GM23338 (cell line): ENCODE measurements around the gene CCDC170. TPM values are rescaled to one million over a fixed set of nuclear protein-coding genes. Genes with fewer than 3 reads are reported as not detected.

Source experiments
- ATAC-seq: fragments of 200-7000 bp; cut with Tn5 transposase; 3 replicates; pipeline ENCODE4 v1.9.1; 2020
- DNase-seq: peaks from one replicate; pipeline ENCODE4 v3.0.0-alpha.2; 2015; ENCODE audit warnings: low spot score
- H2AFZ ChIP-seq: fragments of 200-600 bp; sonication (generic); 2 replicates; pipeline ENCODE4 v1.8.0; 2016; ENCODE audit warnings: antibody characterized with exemption, mild to moderate bottlenecking, moderate library complexity
- H3F3A ChIP-seq: fragments of 200-600 bp; sonication (generic); replicated peaks from 2 replicates; pipeline ENCODE4 v1.8.0; 2017; ENCODE audit warnings: antibody characterized with exemption, mixed run types, low read depth
- H3K27ac ChIP-seq: fragments of 200-600 bp; sonication (generic); 2 replicates; pipeline ENCODE4 v1.6.1; 2016; ENCODE audit warnings: low read depth
- H3K27me3 ChIP-seq: fragments of 200-600 bp; sonication (generic); 2 replicates; pipeline ENCODE4 v1.8.0; 2016; ENCODE audit warnings: mild to moderate bottlenecking, mixed run types, moderate library complexity; ENCODE audit not compliant: insufficient read depth
- H3K36me3 ChIP-seq: fragments of 200-600 bp; sonication (generic); 2 replicates; pipeline ENCODE4 v1.8.0; 2016; ENCODE audit warnings: mild to moderate bottlenecking; ENCODE audit not compliant: insufficient read depth
- H3K4me1 ChIP-seq: fragments of 200-600 bp; sonication (generic); 2 replicates; pipeline ENCODE4 v1.8.0; 2016; ENCODE audit warnings: mild to moderate bottlenecking, moderate library complexity; ENCODE audit not compliant: insufficient read depth
- H3K4me2 ChIP-seq: fragments of 200-600 bp; sonication (generic); 2 replicates; pipeline ENCODE4 v1.7.1; 2017; ENCODE audit warnings: mixed run types
- H3K4me3 ChIP-seq: fragments of 200-600 bp; sonication (generic); 2 replicates; pipeline ENCODE4 v1.6.1; 2016; ENCODE audit warnings: mixed run types
- H3K79me2 ChIP-seq: fragments of 200-600 bp; sonication (generic); replicated peaks from 2 replicates; pipeline ENCODE4 v1.8.0; 2017; ENCODE audit warnings: mild to moderate bottlenecking; ENCODE audit not compliant: insufficient read depth
- H3K9me2 ChIP-seq: fragments of 200-600 bp; sonication (generic); 2 replicates; pipeline ENCODE4 v1.8.0; 2017; ENCODE audit not compliant: insufficient read depth
- H4K20me1 ChIP-seq: fragments of 200-600 bp; sonication (generic); replicated peaks from 2 replicates; pipeline ENCODE4 v1.8.0; 2017; ENCODE audit warnings: mild to moderate bottlenecking; ENCODE audit not compliant: insufficient read depth
- H3K27ac Mint-ChIP-seq: 2 replicates; pipeline ENCODE4 v1.8.0; 2020; ENCODE audit warnings: inconsistent platforms, mild to moderate bottlenecking, moderate library complexity, mixed read lengths
- H3K27me3 Mint-ChIP-seq: 3 replicates; pipeline ENCODE4 v1.8.0; 2022; ENCODE audit warnings: low read depth, mild to moderate bottlenecking, moderate library complexity, mixed read lengths, inconsistent platforms; ENCODE audit not compliant: insufficient read depth, poor library complexity
- H3K36me3 Mint-ChIP-seq: 3 replicates; pipeline ENCODE4 v1.8.0; 2021; ENCODE audit warnings: low read depth, mild to moderate bottlenecking, inconsistent platforms, moderate library complexity, mixed read lengths
- H3K4me1 Mint-ChIP-seq: 3 replicates; pipeline ENCODE4 v1.8.0; 2020; ENCODE audit warnings: mild to moderate bottlenecking, inconsistent platforms, mixed read lengths
- H3K4me3 Mint-ChIP-seq: 3 replicates; pipeline ENCODE4 v1.8.0; 2021; ENCODE audit warnings: moderate library complexity, mild to moderate bottlenecking, inconsistent platforms, mixed read lengths
- H3K9me3 Mint-ChIP-seq: 3 replicates; pipeline ENCODE4 v1.8.0; 2020; ENCODE audit warnings: moderate library complexity, mild to moderate bottlenecking, inconsistent platforms, mixed read lengths
- CREB1 ChIP-seq: fragments of 250-450 bp; sonication (Bioruptor Pico); IDR thresholded peaks from 2 replicates; pipeline ENCODE4 v1.5.0; 2020; ENCODE audit warnings: low read depth, mild to moderate bottlenecking, moderate library complexity
- CTCF ChIP-seq, 2 experiments: fragments of 200-600 bp in 1 of 2; sonication (generic) in 1 of 2; conservative IDR thresholded peaks; 2 replicates each; pipeline versions ENCODE4 v1.5.1 to v1.6.1; 2016 to 2017; ENCODE audit warnings: antibody characterized with exemption in 2 of 2, low read depth in 2 of 2, mild to moderate bottlenecking in 2 of 2, moderate library complexity in 1 of 2
- ETS1 ChIP-seq: IDR thresholded peaks from 2 replicates; pipeline ENCODE4 v1.6.1; 2016; ENCODE audit warnings: antibody characterized with exemption
- EZH2 ChIP-seq: fragments of 200-600 bp; sonication (generic); IDR thresholded peaks from one replicate; pipeline ENCODE4 v1.8.0; 2017; ENCODE audit warnings: antibody characterized with exemption, mild to moderate bottlenecking, low read depth; ENCODE audit not compliant: unreplicated experiment
- EZH2phosphoT487 ChIP-seq: fragments of 200-600 bp; sonication (generic); IDR thresholded peaks from one replicate; pipeline ENCODE4 v1.8.1; 2018; ENCODE audit warnings: antibody characterized with exemption; ENCODE audit not compliant: unreplicated experiment
- JUNB ChIP-seq: IDR thresholded peaks from one replicate; pipeline ENCODE4 v1.6.1; 2016; ENCODE audit warnings: antibody characterized with exemption; ENCODE audit not compliant: unreplicated experiment
- NANOG ChIP-seq: IDR thresholded peaks from 2 replicates; pipeline ENCODE4 v1.6.1; 2016; ENCODE audit warnings: antibody characterized with exemption, borderline replicate concordance
- POLR2AphosphoS5 ChIP-seq: IDR thresholded peaks from 2 replicates; pipeline ENCODE4 v1.6.1; 2016; ENCODE audit warnings: antibody characterized with exemption, low read depth
- REST ChIP-seq: IDR thresholded peaks from one replicate; pipeline ENCODE4 v1.6.1; 2018; ENCODE audit warnings: antibody characterized with exemption; ENCODE audit not compliant: unreplicated experiment
- STAT1 ChIP-seq: IDR thresholded peaks from one replicate; pipeline ENCODE4 v1.6.1; 2016; ENCODE audit warnings: antibody characterized with exemption; ENCODE audit not compliant: unreplicated experiment
- ZNF114 ChIP-seq: fragments of 250-450 bp; sonication (Bioruptor Pico); IDR thresholded peaks from 2 replicates; pipeline ENCODE4 v1.5.0; 2020; ENCODE audit warnings: mild to moderate bottlenecking, moderate library complexity
- ZNF331 ChIP-seq: fragments of 250-450 bp; sonication (Bioruptor Pico); IDR thresholded peaks from 2 replicates; pipeline ENCODE4 v1.5.0; 2020; ENCODE audit warnings: low read depth, mild to moderate bottlenecking, moderate library complexity
- ZNF462 ChIP-seq: fragments of 250-450 bp; sonication (Bioruptor Pico); IDR thresholded peaks from 2 replicates; pipeline ENCODE4 v1.5.0; 2020; ENCODE audit warnings: mild to moderate bottlenecking, moderate library complexity
- polyA plus RNA-seq: library from polyadenylated mRNA; unstranded; fragments of >200 nt; fragmentation: Nextera tagmentation; extraction: Ambion mirVana; gene quantifications from 2 replicates; pipeline ENCODE4 v1.2.1, GENCODE V29; 2016
- total RNA-seq: library from RNA; depleted of rRNA; stranded (reverse); fragments of >200 nt; shearing (Covaris generic); gene quantifications from 2 replicates; pipeline ENCODE4 v1.2.3, GENCODE V29; 2014

CCDC170 gene
- total and polyA plus RNA-seq, 2 experiments from 2014 or later = 0.18 TPM; not detected in 1

GRCh38 chr6:151629791-151630190 lies 136.0 kb downstream of the CCDC170 start:
- no peak for DNase-seq
- peak overlapping the region; percentile 97 for H2AFZ ChIP-seq
- Mint-ChIP-seq H3K27me3 (no peaks in the 10 kb centered on the region), H3K27ac (peak overlapping the region; percentile 74; the same call in 1 of the 2 replicates), H3K9me3 (no peaks in the 10 kb centered on the region; the same call in 2 of the 3 replicates), H3K36me3 (no peaks in the 10 kb centered on the region), H3K4me3 (no peak overlapping the region), H3K4me1 (peaks cover 20% of the 10 kb centered on the region)
- no peaks in the 10 kb centered on the region for H3K79me2 ChIP-seq
- no peaks in the 10 kb centered on the region for H3K9me2 ChIP-seq
- no peaks in the 10 kb centered on the region for H4K20me1 ChIP-seq
- H3K4me1 ChIP-seq = peaks cover 20% of the 10 kb centered on the region; the same call in 1 of the 2 replicates
- peak; percentile 38; the same call in 2 of the 3 replicates for ATAC-seq
- no peaks in the 10 kb centered on the region for H3K27me3 ChIP-seq
- no peak for TF ChIP-seq STAT1
- TF ChIP-seq EZH2phosphoT487 = no peak
- no peak for TF ChIP-seq ETS1
- TF ChIP-seq NANOG = no peak
- no peak for TF ChIP-seq ZNF462 (CRISPR knock-in tag)
- no peak for TF ChIP-seq JUNB
- TF ChIP-seq ZNF331 (CRISPR knock-in tag) = no peak
- TF ChIP-seq REST = no peak
- TF ChIP-seq EZH2 = no peak
- no peak for TF ChIP-seq POLR2AphosphoS5
- TF ChIP-seq CREB1 (CRISPR knock-in tag) = no peak
- no peak for TF ChIP-seq CTCF (conservative IDR thresholded peaks at IDR 0.05; ENCODE audit: low read depth in 2 of 2)
- no peak for TF ChIP-seq ZNF114
- H3K36me3 ChIP-seq = no peaks in the 10 kb centered on the region
- H3K27ac ChIP-seq = no peak overlapping the region
- no peak overlapping the region for H3K4me2 ChIP-seq
- no peak overlapping the region for H3K4me3 ChIP-seq
- H3F3A ChIP-seq = no peaks in the 10 kb centered on the region
